IPS-18c (cell line): Measurements from ENCODE around the gene FADS3.

Experiments
- H3K4me3 ChIP-seq: 2 replicates; pipeline ENCODE4 v1.7.0; 2013; ENCODE audit warnings: low read depth, mild to moderate bottlenecking, low read length, moderate library complexity; ENCODE audit not compliant: insufficient read depth
- H3K9me3 ChIP-seq: one replicate; pipeline ENCODE4 v1.6.1; 2013; ENCODE audit warnings: mild to moderate bottlenecking, low read length, moderate library complexity; ENCODE audit not compliant: control insufficient read depth, insufficient read depth

Gene FADS3

DNA sequence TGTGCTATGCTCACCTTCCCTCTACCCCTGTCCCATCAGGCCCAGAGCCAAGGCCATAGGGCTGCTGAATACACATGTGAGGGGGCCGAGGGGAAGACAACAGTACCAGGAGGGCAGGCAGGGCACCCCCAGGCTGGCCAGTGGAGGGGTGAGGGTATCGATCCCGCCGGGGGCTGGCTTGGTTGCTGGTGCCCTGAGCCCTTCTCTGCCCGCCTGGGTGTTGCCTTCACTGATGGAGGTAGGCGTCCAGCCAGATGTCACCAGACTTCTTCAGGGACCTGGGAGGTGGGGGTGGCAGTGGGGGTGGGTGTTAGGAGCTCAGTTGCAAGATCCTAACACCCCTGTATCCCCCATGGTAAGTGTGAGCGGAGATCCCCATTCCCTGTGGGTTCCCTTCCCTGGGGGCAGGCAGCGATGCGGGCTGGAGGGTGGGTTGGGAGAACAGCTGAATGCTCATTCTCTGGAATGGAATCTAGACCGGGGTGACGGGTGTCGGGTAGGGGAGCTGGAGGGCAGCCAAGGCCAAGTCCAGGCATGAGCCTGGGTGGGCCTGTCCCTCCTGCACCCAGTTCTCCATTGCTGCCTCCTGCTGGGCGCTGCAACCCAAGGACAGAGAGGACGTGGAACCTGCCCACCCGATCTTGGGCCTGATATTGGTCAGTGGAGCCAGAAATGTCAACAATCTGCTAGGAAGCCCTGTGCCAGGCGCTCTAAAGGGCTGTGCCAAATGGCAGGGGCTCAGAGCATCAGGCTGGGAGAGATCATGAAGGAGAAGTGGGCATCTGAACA, 17.6 kb downstream of the FADS3 start:
- Histone ChIP-seq H3K4me3 (no peak overlapping the region), H3K9me3 (no peaks in the 10 kb centered on the region)

DNA sequence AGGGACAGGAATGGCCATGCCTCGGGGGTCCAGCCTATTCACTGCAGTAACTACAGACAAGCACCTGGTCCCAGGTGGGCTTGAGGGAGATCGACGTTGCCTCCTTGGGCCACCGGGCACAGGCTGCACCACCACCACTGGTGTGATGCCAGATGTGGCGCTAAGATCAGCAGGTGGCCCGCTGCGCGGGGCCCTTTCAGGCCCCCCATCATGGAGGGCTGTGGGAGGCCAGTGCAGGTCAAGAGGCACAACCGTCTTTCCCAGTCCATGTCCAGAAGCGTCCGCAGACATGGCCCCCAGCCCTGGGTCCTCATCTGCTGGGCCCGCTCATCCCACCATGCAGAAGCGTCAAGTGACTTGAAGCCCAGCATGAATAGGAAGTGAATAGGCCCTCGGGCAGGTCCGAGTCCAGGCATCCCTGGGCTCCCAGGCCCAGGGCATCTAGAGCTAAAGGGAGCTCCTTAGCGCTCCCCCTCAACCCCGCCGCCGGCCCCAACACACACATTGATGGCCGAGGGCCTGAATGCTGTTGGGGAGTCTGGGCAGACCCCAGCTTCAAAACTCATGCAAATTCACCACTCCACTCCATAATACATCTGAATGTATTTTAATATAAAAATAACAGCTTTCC, 18.3 kb downstream of the FADS3 start:
- Histone ChIP-seq H3K9me3 (no peaks in the 10 kb centered on the region), H3K4me3 (no peak overlapping the region)

DNA sequence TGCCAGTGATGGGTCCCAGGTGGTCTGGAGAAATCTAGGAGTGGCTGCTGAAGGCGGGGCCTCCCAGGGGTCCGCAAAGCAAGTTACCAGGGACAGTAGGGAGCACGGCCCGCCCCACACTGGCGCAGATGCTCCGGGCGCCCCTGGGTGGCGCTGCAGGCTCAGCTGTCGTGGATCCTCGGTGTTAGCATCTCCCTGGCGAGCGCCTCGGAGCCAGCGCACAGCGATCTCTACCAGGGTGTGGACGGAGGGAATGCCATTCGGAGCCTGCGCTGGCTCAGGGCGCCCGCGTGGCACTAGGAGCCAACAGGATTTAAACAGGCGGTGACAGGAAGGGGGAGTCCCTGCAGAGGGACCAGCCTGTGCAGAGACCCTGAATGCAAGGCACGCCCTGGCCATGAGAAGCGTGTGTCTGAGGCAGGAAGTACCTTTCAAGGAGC, 20.2 kb downstream of the FADS3 start:
- no peaks in the 10 kb centered on the region for H3K9me3 ChIP-seq
- H3K4me3 ChIP-seq, result no peak overlapping the region

DNA sequence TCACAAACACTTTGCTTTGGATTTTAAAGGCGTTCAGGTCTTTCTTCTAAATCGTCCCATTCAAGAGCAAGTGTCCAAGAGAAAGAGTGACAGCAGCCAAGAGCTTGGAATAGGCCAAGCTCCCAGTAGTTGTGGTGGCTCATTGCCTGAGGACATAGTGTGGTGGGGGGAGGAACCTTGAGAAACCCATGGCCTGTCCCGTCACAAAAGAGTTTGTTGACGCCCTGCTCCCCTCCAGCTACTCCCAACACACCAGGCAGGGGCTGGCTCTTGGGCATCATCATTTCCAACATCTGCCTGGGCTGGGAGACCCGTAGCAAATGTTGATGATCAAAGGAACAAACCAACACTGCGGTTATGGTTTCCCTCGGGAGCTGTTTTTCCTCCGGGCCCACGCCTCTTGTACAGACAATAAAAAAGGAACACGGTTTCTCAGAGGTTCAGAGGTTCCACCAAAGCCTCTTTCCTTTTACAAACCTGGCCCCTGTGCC, 20.8 kb downstream of the FADS3 start:
- H3K4me3 ChIP-seq, result no peak overlapping the region; the same call in 1 of the 2 replicates
- no peaks in the 10 kb centered on the region for H3K9me3 ChIP-seq

DNA sequence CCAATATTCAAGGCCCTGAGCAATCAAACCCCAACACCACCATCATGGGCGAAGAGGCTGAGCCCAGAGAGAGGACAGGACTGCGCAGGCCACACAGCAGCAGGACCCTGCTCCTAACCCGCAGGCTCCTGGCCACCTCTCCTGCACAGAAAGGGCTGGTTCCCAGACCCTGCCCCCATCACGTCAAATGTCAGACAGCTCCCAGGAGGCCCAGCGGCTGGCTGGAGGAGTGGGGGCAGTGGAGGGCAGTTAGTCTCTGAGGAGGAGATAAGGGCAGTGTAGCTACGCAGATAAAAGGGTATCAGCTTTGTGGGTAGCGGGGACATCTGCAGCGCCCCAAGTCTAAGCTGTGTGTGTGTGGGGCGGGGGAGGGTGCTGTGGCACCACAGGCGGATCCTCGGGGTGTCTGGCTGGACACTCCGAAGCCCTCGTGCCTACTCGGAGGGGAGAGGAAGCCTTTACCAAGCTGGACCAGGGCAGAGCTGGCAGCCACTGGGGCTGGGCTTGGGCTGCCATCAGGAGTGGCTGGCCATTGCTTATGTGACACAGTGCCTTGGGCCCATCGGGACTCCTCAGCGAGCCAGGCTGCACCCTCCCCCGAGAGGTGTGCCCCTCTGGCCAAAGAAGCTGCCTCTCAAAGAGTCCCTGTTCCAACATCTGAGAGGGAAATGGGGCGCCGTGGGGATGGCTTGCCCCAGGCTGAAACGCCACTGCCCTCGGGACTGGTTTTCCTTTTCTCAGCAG, 21.5 kb downstream of the FADS3 start:
- no peak overlapping the region for H3K4me3 ChIP-seq

DNA sequence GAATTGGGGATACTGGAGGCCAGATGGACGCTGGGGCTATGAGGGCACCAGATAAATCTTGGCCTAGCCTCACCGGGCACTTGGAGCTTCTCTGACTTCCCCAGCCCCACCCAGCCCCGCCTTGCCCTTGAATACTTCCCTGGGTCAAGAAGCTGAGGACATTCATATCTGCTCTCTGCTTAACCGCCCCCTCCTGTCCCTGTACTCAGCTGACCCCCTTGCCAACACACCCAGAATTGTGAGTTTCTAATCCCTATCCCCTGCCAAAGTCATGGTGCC, 22.0 kb downstream of the FADS3 start:
- H3K4me3 ChIP-seq, result no peak overlapping the region
- no peaks in the 10 kb centered on the region for H3K9me3 ChIP-seq

More for the DNA sequence above, 21.5 kb downstream of the FADS3 start:
- H3K9me3 ChIP-seq, result no peaks in the 10 kb centered on the region

DNA sequence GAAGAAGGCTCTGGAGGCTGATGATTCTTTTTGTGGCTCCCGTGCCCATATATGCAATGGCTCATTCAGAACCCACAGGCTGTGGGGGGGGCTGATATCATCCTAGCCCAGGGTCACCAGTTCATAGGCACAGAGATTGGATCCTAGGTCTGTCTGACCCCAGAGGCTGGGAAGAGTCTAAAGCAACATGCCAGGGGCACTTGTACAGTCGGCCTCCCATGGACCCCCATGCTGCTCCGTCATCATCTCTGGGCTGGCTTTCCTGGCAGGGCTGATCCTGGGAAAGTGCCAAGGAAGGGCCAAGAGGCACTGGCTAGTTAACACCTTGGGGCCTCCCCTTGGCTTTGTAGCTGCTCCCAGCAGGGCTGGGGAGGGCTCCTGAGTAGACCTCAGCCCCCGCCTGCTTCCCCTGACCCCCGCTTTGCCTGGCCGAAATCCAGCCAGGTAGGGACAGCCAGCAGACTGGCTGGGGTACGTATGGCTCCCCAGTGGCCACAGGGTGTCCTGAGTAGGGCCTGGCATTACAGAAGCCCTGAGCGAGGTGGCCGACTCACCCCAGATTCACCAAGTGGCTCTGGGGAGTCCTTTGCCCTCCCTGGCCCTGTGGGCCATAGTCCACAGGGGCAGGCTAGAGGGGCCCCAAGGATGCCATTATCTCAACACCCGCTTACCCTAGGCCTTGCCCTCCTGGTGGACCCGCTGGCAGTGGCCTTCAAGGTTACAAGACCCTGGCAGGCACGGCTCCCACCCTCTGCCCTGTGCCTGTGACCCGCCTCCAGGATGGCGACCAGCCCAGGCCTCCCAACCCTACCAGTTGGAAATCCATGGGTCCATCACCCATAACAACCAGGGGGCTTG, 22.5 kb downstream of the FADS3 start:
- H3K4me3 ChIP-seq, result no peak overlapping the region
- no peaks in the 10 kb centered on the region for H3K9me3 ChIP-seq

DNA sequence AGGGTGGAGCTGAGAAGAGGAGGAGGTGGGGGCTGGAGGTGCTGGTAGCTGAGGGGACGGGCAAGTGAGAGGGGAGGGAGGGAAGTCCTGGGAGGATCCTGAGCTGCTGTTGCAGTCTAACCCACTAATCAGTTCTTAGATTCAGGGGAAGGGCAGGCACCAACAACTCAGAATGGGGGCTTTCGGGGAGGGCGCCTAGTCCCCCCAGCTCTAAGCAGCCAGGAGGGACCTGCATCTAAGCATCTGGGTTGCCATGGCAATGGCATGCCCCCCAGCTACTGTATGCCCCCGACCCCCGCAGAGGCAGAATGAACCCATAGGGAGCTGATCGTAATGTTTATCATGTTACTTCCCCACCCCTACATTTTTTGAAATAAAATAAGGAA, 24.4 kb downstream of the FADS3 start:
- H3K9me3 ChIP-seq, result no peaks in the 10 kb centered on the region
- H3K4me3 ChIP-seq, result no peak overlapping the region

DNA sequence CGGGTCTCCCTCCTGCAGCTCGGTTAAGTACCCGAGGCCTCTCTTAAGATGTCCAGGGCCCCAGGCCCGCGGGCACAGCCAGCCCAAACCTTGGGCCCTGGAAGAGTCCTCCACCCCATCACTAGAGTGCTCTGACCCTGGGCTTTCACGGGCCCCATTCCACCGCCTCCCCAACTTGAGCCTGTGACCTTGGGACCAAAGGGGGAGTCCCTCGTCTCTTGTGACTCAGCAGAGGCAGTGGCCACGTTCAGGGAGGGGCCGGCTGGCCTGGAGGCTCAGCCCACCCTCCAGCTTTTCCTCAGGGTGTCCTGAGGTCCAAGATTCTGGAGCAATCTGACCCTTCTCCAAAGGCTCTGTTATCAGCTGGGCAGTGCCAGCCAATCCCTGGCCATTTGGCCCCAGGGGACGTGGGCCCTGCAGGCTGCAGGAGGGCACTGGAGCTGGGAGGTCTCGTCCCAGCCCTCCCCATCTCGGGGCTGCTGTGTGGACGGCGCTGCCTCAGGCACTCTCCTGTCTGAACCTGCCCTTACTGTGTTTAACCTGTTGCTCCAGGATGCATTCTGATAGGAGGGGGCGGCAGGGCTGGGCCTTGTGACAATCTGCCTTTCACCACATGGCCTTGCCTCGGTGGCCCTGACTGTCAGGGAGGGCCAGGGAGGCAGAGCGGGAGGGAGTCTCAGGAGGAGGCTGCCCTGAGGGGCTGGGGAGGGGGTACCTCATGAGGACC, 25.0 kb downstream of the FADS3 start:
- H3K4me3 ChIP-seq, result no peak overlapping the region
- no peaks in the 10 kb centered on the region for H3K9me3 ChIP-seq

DNA sequence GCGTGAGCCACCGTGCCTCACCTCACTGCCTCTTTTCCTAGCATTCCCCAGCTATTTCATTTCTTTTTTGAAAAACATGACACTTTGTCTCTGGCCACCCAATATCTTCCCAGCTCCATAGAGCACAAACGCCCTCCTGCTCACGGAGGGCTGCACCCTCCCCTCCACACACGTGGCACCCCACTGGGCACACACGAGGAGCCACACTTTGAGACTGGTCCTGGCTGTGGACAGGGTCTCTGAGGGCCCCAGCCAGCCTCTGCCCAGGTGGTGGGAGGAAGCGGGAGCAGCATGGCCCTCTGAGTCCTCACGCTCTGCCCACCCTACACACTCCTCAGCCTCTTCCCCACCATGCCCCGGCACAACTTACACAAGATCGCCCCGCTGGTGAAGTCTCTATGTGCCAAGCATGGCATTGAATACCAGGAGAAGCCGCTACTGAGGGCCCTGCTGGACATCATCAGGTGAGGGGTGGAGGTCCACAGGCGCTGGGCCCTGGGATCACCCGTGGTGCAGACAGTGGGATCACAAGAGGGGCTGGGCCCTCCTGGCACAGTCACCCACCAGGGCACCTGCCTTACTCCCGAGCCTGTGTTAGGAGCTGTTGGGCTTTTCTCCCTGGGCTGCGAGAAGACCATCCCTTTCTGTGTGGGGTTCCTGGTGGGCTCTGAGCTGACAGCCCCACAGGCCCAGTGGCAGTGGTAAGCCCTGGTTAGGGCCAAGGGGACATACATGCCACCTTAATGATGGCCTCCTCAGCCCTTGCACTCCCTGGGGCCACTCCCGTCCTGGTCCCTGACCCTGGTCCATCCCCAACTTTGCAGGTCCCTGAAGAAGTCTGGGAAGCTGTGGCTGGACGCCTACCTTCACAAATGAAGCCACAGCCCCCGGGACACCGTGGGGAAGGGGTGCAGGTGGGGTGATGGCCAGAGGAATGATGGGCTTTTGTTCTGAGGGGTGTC, 26.2 kb downstream of the FADS3 start:
- Histone ChIP-seq H3K4me3 (no peak overlapping the region), H3K9me3 (no peaks in the 10 kb centered on the region)

DNA sequence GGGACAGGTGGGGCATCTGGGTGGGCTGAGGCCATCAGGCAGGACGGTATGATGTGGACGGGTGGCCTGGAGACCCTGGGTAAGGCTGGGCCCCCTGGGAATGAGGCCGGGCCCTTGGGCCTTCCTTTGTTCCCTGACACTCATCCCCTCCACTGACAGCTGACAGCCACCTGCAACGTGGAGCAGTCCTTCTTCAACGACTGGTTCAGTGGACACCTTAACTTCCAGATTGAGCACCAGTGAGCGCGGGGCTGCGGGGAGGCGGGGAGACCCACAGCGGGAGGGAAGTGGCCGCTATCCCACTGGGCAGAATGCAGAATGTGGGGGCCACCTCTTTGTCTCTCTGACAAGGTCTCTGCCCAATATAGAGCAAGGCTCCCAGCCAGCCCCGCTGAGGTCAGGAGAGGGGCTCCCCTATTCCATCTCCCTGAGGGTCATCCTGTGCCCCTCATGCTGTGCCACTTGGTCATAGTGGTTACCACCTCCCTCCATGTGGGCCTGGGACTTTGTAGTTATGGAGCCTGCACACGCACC, 27.7 kb downstream of the FADS3 start:
- H3K4me3 ChIP-seq, result no peak overlapping the region
- no peaks in the 10 kb centered on the region for H3K9me3 ChIP-seq

DNA sequence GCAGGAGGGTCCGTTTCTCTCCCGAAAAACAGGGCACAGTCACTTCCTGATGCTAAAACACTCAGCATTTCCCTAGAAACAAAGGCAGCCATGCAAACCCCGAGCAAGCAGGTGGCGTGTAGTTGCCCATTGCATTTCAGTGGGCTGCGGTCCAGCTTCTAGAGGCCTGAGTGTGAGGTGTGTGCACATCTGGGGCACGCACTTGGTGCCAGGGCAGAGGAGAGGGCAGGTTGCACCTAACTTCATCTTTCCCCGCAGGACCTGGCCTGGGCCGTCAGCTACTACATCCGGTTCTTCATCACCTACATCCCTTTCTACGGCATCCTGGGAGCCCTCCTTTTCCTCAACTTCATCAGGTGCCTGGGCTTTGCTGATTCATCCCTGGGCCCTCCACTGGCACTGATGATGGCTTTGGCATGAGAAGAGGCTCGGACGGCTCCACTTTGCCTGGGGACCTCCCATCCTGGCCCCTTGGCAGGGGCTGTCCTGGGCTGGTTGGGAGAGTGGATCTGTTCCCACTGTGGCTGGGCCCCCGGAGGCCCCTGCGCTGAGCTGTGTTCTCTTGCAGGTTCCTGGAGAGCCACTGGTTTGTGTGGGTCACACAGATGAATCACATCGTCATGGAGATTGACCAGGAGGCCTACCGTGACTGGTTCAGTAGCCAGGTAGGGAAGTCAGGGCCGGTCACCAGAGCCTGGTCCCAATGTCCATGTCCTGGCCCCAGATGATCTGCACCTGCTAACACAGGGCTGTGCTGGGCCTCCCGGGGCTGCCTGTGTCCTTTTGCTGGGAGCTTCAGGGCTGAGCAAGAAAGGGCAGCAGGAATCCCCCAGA, 28.4 kb downstream of the FADS3 start:
- no peak overlapping the region for H3K4me3 ChIP-seq
- H3K9me3 ChIP-seq, result no peaks in the 10 kb centered on the region

DNA sequence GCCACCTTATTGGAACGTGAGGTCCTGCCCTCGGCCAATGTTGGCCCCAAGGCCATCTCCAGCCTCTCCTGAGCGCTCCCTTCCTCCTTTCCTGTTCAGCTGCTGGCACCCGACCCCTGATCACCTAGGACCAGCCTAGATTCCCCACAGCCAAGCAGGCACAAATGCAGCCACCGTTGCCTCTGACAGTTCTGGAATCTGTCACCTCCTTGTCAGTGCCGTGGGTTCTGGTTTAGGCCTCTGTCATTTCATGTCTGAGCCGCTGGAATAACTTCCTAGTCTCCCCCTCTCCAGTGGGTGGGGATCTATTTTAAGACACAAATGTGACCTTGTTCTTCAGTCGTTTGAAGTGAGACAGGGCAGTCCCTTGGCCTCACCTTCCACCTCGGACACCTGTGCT, 29.7 kb downstream of the FADS3 start:
- Histone ChIP-seq H3K9me3 (no peaks in the 10 kb centered on the region), H3K4me3 (no peak overlapping the region)

DNA sequence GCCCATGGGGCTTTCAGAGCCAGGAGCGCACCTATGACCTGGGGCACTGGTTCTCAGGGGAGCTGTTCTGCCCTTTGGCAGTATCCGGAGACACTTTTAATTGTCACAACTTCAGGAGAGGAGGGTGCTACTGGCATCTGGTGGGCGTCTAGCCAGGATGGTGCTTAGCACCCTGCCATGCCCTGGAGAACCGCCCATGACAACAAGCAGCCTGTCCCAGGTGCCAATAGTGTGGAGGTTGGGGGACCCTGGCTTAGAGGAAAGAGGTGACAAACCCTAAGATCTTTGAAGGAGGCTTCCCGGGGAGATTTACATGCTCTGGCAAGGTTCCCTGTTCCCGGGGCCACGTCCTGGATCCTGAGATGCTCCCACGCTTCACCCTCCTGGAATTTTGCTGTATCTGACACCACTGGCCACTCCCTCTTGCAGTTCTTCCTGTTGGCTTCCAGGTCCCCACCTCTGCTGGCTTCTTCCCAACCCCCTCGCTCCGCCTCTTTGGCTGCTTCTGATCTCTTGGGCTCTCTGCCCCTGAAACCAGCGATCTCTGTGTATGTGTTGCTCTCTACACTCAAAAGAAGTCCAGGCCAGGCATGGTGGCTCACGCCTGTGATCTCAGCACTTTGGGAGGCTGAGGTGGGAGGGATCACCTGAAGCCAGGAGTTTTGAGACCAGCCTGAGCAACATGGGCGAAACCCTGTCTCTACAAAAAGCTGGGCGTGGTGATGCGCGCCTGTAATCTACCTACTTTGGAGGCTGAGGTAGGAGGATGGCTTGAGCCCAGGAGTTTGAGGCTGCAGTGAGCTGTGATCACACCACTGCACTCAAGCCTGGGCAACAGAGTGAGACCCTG, 31.1 kb downstream of the FADS3 start:
- H3K9me3 ChIP-seq, result no peaks in the 10 kb centered on the region
- no peak overlapping the region for H3K4me3 ChIP-seq
